Tibial artery (tissue), 4 donors: ENCODE data around the gene NR2F1-AS1.
"Not testable (repeated sequence)": the region's sequence is repeated elsewhere in the genome, so short reads cannot be mapped to it uniquely, and the experiment has no call there.

Experiments
- DNase-seq, 2 donors: peaks; one replicate each; pipeline ENCODE4 v3.0.0-alpha.2; 2019
- H3K27ac ChIP-seq, 2 donors: fragments of 200-600 bp; sonication (generic) in 1 of 2; 1 replicate in 1 of 2; 2 replicates in 1 of 2; pipeline ENCODE4 v1.5.1; 2018 to 2019; ENCODE audit warnings: mild to moderate bottlenecking in 1 of 2
- H3K27me3 ChIP-seq, 2 donors: fragments of 200-600 bp; sonication (generic) in 1 of 2; one replicate each; pipeline versions ENCODE4 v1.5.1 to v1.6.0; 2016 to 2019
- H3K36me3 ChIP-seq, 3 donors: fragments of 200-600 bp; sonication (generic) in 2 of 3; one replicate each; pipeline ENCODE4 v1.5.1; 2016 to 2019; ENCODE audit warnings: mild to moderate bottlenecking in 2 of 3
- H3K4me1 ChIP-seq, 4 donors: fragments of 200-600 bp; sonication (generic) in 2 of 4; 1 replicate in 3 of 4; 2 replicates in 1 of 4; pipeline ENCODE4 v1.5.1; 2016 to 2019
- H3K4me3 ChIP-seq, 2 donors: fragments of 200-600 bp; sonication (generic) in 1 of 2; 1 replicate in 1 of 2; 2 replicates in 1 of 2; pipeline ENCODE4 v1.5.1; 2018 to 2019; ENCODE audit warnings: mild to moderate bottlenecking in 2 of 2
- H3K9me3 ChIP-seq, 3 donors: fragments of 200-600 bp; sonication (generic) in 1 of 3; one replicate each; pipeline ENCODE4 v1.5.1; 2016 to 2019
- intact Hi-C: fragments of 100-400 bp; cut with DNase I; formaldehyde crosslinking; loops from one replicate; pipeline ENCODE4 v1.15.0; 2023; ENCODE audit warnings: low total_unique reads
- TF ChIP-seq, protein P1 (sequence below), 2 experiments: fragments of 200-600 bp in 1 of 2; fragments of 450-650 bp in 1 of 2; IDR thresholded peaks; one replicate each; pipeline ENCODE4 v1.5.1; 2017 to 2019; ENCODE audit warnings: antibody characterized with exemption in 2 of 2, mild to moderate bottlenecking in 1 of 2, moderate library complexity in 1 of 2

NR2F1-AS1 gene

DNA sequence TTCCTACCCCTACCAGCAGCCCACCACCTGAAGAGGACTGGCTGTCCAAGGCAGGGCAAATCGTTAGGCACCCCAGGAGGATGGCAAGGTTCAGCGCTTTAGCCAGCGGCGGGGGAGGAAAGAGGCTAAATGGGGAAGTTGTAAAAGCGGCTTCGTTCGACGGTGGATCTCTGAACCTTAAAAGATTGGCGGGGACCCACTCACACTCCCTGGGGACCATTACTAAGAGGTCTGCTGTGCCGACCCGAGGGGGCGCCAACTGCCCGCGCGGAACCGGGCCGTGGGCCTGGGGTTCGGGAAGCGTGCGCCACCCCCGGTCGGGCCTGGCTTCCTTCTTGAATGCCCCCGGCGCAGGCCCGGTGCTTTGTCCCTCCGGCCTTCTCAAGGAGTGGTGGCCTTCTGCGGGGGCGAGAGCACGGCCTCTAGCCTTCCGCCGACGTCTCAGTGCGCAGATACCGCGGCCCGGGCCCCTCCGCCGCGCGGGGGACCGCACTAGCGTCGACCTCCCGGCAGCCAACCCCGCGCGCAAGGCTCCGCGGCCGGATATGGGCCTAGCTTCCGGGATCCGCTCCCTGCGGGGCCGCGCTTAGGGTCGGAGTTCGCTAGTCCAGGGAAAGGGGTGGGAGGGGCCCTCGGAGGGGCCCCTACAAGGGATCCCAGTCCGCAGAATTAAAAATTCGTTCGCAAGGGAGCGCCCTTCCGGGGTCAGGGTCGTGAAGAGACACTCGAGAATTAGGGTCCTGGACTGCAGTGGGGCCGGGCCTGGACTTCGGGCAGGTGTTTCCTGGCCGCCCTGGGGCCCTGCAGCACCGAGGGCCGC is 10.5 kb downstream of the NR2F1-AS1 start:
- H3K27ac ChIP-seq: no peak overlapping the region
- H3K9me3 ChIP-seq: peaks cover 0 to 4% (median 0%) of the 10 kb centered on the region in 3 donors
- TF ChIP-seq, protein P1, sequence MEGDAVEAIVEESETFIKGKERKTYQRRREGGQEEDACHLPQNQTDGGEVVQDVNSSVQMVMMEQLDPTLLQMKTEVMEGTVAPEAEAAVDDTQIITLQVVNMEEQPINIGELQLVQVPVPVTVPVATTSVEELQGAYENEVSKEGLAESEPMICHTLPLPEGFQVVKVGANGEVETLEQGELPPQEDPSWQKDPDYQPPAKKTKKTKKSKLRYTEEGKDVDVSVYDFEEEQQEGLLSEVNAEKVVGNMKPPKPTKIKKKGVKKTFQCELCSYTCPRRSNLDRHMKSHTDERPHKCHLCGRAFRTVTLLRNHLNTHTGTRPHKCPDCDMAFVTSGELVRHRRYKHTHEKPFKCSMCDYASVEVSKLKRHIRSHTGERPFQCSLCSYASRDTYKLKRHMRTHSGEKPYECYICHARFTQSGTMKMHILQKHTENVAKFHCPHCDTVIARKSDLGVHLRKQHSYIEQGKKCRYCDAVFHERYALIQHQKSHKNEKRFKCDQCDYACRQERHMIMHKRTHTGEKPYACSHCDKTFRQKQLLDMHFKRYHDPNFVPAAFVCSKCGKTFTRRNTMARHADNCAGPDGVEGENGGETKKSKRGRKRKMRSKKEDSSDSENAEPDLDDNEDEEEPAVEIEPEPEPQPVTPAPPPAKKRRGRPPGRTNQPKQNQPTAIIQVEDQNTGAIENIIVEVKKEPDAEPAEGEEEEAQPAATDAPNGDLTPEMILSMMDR (IDR thresholded peaks at IDR 0.05): no peak
- H3K4me3 ChIP-seq: peak overlapping the region in 1 of 2 donors; percentile 8
- H3K27me3 ChIP-seq: peaks cover 0 to 41% of the 10 kb centered on the region in 2 donors
- intact Hi-C loops: no loop called here
- no peaks in the 10 kb centered on the region for H3K36me3 ChIP-seq
- DNase-seq: no peak
- peaks cover 0 to 17% (median 5%) of the 10 kb centered on the region in 4 donors for H3K4me1 ChIP-seq

DNA sequence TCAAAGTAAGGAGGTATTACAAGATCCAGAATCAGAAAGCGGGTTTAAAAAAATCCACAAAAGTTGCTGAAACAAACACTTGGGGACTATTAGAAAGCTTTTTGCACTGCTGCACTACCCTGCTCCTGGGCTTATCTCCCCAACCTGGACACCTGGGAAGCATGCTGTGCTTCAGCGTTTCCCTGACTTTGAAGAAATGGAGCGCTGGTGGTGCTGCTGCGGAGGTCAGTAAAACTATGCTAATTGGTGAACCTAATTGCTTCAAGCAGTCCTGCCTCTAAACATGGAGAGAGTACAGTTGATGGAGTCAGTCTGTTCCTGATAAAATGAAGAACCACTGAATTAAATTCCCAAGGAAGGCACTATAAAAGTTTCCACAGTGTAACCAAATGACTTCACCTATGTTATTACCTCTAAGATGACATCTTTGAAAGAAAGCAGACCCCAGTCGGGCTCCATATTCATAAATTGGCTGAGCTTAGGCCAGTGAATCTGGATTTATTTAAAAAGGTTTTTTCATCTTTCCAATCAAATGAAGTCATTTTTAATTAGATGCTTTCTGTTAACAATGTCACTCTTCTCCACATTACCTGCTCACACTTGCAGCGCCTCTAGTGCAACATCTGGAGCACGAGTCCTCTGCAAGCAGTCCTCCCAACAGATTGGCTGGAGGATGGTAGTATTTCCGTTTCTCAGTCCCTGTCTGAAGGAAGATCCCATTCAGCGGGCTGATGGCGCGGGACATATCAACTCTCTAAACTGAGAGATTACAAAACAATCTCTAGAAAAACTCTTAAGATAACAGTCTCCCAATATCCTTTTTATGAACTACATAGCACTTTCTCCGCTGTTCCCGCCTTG is 11.5 kb downstream of the NR2F1-AS1 start:
- Histone ChIP-seq H3K36me3 (no peaks in the 10 kb centered on the region), H3K27me3 (peaks cover 0 to 41% of the 10 kb centered on the region in 2 donors), H3K4me1 (peaks cover 0 to 17% (median 7%) of the 10 kb centered on the region in 4 donors), H3K27ac (no peak overlapping the region), H3K9me3 (peaks cover 0 to 4% (median 0%) of the 10 kb centered on the region in 3 donors), H3K4me3 (no peak overlapping the region)
- TF ChIP-seq, protein P1 (IDR thresholded peaks at IDR 0.05): no peak
- no peak for DNase-seq
- intact Hi-C loops: no loop called here

DNA sequence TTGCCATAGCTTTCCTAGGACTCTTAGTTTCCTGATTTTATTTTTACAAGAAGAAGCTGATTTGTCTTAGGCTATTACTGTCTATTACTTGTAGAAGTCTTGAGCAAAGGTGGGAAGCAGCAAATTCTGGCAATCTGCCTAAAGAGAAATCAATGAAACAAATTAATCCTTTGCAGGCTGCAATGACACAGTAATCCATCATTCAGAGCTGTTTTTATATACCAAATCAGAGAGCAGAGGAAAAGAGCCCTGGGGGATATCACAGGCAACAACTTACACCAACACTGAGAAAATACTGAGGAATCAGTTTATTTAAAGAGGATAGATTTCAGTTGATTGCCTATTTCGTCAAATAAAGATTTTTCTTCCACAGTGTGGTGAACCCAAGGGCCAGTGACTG is 13.6 kb downstream of the NR2F1-AS1 start:
- intact Hi-C loops: no loop called here
- no peak overlapping the region for H3K27ac ChIP-seq
- no peak overlapping the region for H3K4me3 ChIP-seq
- peaks cover 0 to 19% (median 7%) of the 10 kb centered on the region in 4 donors for H3K4me1 ChIP-seq
- H3K9me3 ChIP-seq: peaks cover 0 to 4% (median 0%) of the 10 kb centered on the region in 3 donors
- no peaks in the 10 kb centered on the region for H3K36me3 ChIP-seq
- H3K27me3 ChIP-seq: peaks cover 0 to 28% of the 10 kb centered on the region in 2 donors
- DNase-seq: no peak
- TF ChIP-seq, protein P1 (IDR thresholded peaks at IDR 0.05): no peak

DNA sequence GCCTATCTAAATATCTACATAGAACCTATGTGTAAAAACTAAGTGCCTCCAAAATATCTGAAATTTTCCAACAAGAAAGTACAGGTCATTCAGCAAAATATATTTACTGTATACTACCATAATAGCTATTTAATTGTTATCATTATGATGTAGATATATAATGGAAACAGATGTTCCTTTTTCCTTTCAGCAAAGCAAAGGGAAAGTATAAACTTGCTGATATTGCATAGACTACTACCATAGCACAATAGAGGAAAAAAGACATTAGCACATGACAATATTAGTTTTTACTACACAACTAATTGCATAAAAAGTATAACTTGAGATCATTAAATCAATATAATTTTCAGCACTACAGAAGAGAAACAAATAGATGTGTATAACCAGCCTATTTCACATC is 14.9 kb downstream of the NR2F1-AS1 start:
- H3K27ac ChIP-seq: no peak overlapping the region
- intact Hi-C loops: no loop called here
- no peaks in the 10 kb centered on the region for H3K36me3 ChIP-seq
- H3K9me3 ChIP-seq: peaks cover 0 to 4% (median 0%) of the 10 kb centered on the region in 3 donors
- H3K4me1 ChIP-seq: peaks cover 0 to 16% (median 3%) of the 10 kb centered on the region in 4 donors
- no peak overlapping the region for H3K4me3 ChIP-seq
- DNase-seq: no peak
- H3K27me3 ChIP-seq: peaks cover 0 to 15% of the 10 kb centered on the region in 2 donors
- TF ChIP-seq, protein P1 (IDR thresholded peaks at IDR 0.05): no peak

DNA sequence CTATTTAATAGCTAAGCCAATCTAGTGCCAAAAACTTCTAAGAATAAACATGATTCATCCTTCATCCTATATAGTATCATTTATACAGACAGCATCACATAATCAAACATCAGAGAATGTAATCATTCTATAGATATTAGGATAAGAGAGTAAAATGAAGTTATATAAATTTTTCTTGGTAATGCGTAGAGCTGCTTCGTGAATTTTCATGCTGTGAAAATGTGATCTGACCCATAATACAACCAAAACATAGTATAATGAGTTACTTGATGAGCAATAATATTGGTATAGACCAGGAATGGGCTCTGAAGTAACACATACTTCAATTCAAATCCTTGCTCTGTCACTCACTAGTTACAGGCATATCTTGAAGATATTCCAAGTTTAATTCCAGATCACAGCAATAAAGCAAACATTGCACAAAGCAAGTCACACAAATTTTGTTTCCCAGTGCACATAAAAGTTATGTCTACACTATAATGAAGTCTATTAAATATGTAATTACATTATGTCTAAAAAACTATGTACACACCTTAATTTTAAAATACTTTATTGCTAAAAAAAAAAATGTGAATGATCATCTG is 23.9 kb downstream of the NR2F1-AS1 start:
- no peaks in the 10 kb centered on the region for H3K36me3 ChIP-seq
- no peaks in the 10 kb centered on the region for H3K27me3 ChIP-seq
- intact Hi-C loops: no loop called here
- no peak overlapping the region for H3K27ac ChIP-seq
- H3K9me3 ChIP-seq: no peaks in the 10 kb centered on the region
- no peak for DNase-seq
- TF ChIP-seq, protein P1 (IDR thresholded peaks at IDR 0.05): no peak
- H3K4me3 ChIP-seq: no peak overlapping the region
- H3K4me1 ChIP-seq: no peaks in the 10 kb centered on the region

DNA sequence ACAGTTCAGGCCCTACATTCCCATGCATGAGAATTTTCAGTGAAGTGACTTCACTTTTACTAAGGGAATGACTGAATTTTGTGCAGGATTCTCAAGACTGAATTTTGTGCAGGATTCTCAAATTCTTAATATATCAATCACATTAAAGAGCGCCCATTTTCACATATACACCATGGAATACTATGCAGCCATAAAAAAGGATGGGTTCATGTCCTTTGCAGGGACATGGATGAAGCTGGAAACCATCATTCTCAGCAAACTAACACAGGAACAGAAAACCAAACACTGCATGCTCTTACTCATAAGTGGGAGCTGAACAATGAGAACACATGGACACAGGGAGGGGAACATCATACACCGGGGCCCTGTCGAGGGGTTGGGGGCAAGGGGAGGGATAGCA is 31.4 kb downstream of the NR2F1-AS1 start:
- H3K27ac ChIP-seq, H3K27me3 ChIP-seq, intact Hi-C loops, DNase-seq, H3K4me1 ChIP-seq, H3K9me3 ChIP-seq, H3K36me3 ChIP-seq, H3K4me3 ChIP-seq: not testable (repeated sequence)
